Fibroblast of the aortic adventitia (primary cell): ENCODE measurements around the gene PLXDC1. TPM values are rescaled to one million over a fixed set of nuclear protein-coding genes. Genes with fewer than 3 reads are reported as not detected.
A peak's percentile ranks its signal among the peaks of the same experiment; 100 is the strongest.

ENCODE experiments used
- DNase-seq: peaks from one replicate; pipeline ENCODE4 v3.0.0-alpha.2; 2010; ENCODE audit warnings: low read depth
- H3K4me3 ChIP-seq: 2 replicates; pipeline ENCODE4 v1.5.1; 2011; ENCODE audit warnings: low read depth, mild to moderate bottlenecking, control low read depth, low read length, moderate library complexity
- CTCF ChIP-seq: IDR thresholded peaks from 2 replicates; pipeline ENCODE4 v1.5.1; 2011; ENCODE audit warnings: mild to moderate bottlenecking, low read length, control low read depth, inconsistent platforms; ENCODE audit not compliant: insufficient read depth
- total RNA-seq: library from RNA; depleted of rRNA; stranded (reverse); fragments of >200 nt; gene quantifications from 2 replicates; pipeline ENCODE4 v1.2.3, GENCODE V29; 2012; ENCODE audit warnings: low replicate concordance

Gene PLXDC1
- total RNA-seq, 1 donor = 3.3 TPM

- TF ChIP-seq CTCF = no peak
- no peak for DNase-seq
- H3K4me3 ChIP-seq = no peak overlapping the region
These were observed 5.1 kb upstream of the PLXDC1 start for GRCh38 chr17:39156491-39156890.

DNA sequence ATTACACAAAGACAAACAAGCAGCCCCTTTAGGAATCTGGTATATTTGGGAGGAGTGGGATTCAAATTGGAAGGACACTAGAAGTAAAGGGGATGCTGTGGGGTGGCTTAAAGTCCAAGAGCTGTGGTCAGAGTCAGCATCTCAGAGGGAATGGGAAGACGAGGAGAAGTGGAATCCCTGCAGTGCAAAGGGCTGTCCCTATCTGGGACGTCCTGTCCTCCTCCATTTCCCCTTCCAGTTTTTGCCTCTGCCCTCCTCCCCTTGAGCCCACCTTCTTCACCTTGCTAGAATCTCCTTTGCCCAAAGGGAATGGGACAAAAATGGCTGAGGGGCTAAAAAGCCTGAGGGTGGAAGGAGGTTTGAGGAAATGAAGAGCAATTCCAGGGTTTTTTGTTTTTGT, 4.2 kb upstream of the PLXDC1 start:
- DNase-seq = no peak
- no peak overlapping the region for H3K4me3 ChIP-seq
- TF ChIP-seq CTCF = no peak

DNA sequence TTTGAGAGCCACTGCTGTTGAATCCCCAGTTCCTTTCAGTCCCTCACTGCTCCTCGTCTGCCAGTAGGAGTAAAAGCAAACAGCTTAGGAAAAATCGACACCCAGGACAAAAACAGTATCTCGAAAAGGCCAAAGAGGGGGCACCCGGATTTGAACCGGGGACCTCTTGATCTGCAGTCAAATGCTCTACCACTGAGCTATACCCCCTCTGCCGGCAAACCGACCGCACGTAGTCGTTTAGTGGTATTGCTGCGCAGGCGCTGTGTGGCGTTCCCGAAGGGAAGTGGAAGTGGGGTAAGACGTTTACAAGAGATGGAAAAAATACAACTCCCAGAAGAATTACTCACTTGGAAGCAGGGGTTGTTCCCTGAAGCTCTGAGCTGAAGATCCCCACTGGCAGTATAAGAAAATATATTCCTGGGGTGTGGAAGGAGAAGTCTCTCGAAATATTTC, 2.2 kb upstream of the PLXDC1 start:
- peak overlapping the region; percentile 87 for H3K4me3 ChIP-seq
- TF ChIP-seq CTCF = peak; percentile 42
- peak; percentile 94 for DNase-seq

GRCh38 chr17:39151943-39152818, 744 bp upstream of the PLXDC1 start:
- DNase-seq = no peak
- no peak overlapping the region for H3K4me3 ChIP-seq
- TF ChIP-seq CTCF = no peak

GRCh38 chr17:39150795-39151149, 665 bp downstream of the PLXDC1 start:
- no peak for DNase-seq
- H3K4me3 ChIP-seq = no peak overlapping the region
- no peak for TF ChIP-seq CTCF

DNA sequence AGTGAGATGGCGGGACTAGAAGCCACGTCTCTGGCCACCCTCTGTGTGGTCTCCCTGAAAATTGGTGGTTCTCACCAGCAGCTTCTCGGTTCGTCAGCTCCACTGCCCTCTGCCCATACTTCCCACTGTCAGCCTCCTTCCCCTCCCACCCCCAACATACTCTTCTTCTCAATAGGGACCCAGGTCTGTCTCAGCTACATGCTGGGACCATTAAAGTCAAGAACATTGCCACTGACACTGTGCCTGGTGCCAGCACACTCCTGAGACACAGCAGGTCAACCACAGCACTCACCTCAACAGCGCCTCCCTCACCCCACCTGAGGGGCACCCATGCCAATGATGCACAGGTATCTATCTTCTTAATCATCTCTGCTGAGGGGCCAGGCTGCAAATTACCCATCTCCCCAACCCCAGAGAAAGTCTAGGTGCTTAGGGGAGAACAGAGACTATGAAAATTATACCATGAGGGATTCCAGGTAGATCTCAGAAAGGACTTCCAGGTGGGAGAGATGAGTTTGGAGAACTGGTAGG, 1.3 kb downstream of the PLXDC1 start:
- no peak for TF ChIP-seq CTCF
- H3K4me3 ChIP-seq = no peak overlapping the region
- no peak for DNase-seq
